SK-N-SH (cell line): Measurements from ENCODE around the gene UCK2. TPM values are rescaled to one million over a fixed set of nuclear protein-coding genes. Genes with fewer than 3 reads are reported as not detected.

Experiments
- CTCF ChIA-PET: fragments of 300-600, 350-600 bp; formaldehyde crosslinking; extraction: SDS; loops from one replicate; lab custom pipeline; 2021; lab: Yijun Ruan, JAX
- POLR2A ChIA-PET: fragments of 350-600 bp; sonication (Branson Sonifier 250); formaldehyde crosslinking; extraction: SDS; loops from one replicate; lab custom pipeline; 2020; ENCODE audit warnings: antibody characterized with exemption, inconsistent platforms; lab: Yijun Ruan, JAX
- DNase-seq: peaks from one replicate; pipeline ENCODE4 v3.0.0; 2012
- H2AFZ ChIP-seq: fragments of 200-600 bp; sonication (generic); 2 replicates; pipeline ENCODE4 v1.8.1; 2016; ENCODE audit warnings: antibody characterized with exemption, mild to moderate bottlenecking, low read depth
- H3F3A ChIP-seq: fragments of 200-600 bp; sonication (generic); replicated peaks from 2 replicates; pipeline ENCODE3; 2016; ENCODE audit warnings: antibody characterized with exemption, mild to moderate bottlenecking; ENCODE audit not compliant: insufficient read depth
- H3K27ac ChIP-seq, 2 experiments: fragments of 200-500 bp in 1 of 2; fragments of 200-600 bp in 1 of 2; sonication (Bioruptor generic) in 1 of 2; sonication (generic), shearing (Covaris generic) in 1 of 2; 2 replicates each; pipeline versions ENCODE4 v1.5.1 to v1.6.1; 2014 to 2016; ENCODE audit warnings: low read depth in 2 of 2, inconsistent platforms in 1 of 2, low read length in 1 of 2, mild to moderate bottlenecking in 1 of 2, mixed read lengths in 1 of 2
- H3K27me3 ChIP-seq: fragments of 200-600 bp; sonication (generic), shearing (Covaris generic); 2 replicates; pipeline ENCODE4 v1.6.1; 2016; ENCODE audit warnings: mixed run types; ENCODE audit not compliant: insufficient read depth
- H3K36me3 ChIP-seq, 2 experiments: fragments of 200-500 bp in 1 of 2; fragments of 200-600 bp in 1 of 2; sonication (Bioruptor generic) in 1 of 2; sonication (generic) in 1 of 2; replicated peaks in 1 of 2; 2 replicates each; pipeline versions ENCODE3 to v1.5.1; 2014 to 2016; ENCODE audit warnings: low read length in 1 of 2, mild to moderate bottlenecking in 1 of 2; ENCODE audit not compliant: insufficient read depth in 2 of 2, control insufficient read depth in 1 of 2
- H3K4me1 ChIP-seq, 2 experiments: fragments of 200-500 bp in 1 of 2; fragments of 200-600 bp in 1 of 2; sonication (Bioruptor generic) in 1 of 2; sonication (generic), shearing (Covaris generic) in 1 of 2; 2 replicates each; pipeline versions ENCODE4 v1.5.1 to v1.6.1; 2014 to 2016; ENCODE audit warnings: low read depth in 1 of 2, low read length in 1 of 2, mixed run types in 1 of 2; ENCODE audit not compliant: insufficient read depth in 2 of 2, control insufficient read depth in 1 of 2
- H3K4me2 ChIP-seq: fragments of 200-600 bp; sonication (generic), shearing (Covaris generic); 2 replicates; pipeline ENCODE4 v1.6.1; 2017; ENCODE audit warnings: mixed run types
- H3K4me3 ChIP-seq, 2 experiments: fragments of 200-500 bp in 1 of 2; fragments of 200-600 bp in 1 of 2; sonication (Bioruptor generic) in 1 of 2; sonication (generic), shearing (Covaris generic) in 1 of 2; 2 replicates each; pipeline versions ENCODE4 v1.5.1 to v1.8.1; 2014 to 2016; ENCODE audit warnings: low read depth in 2 of 2, inconsistent platforms in 1 of 2, low read length in 1 of 2, mild to moderate bottlenecking in 1 of 2, mixed read lengths in 1 of 2, moderate library complexity in 1 of 2
- H3K79me2 ChIP-seq: fragments of 200-600 bp; sonication (generic); 2 replicates; pipeline ENCODE4 v1.8.1; 2017; ENCODE audit warnings: mild to moderate bottlenecking; ENCODE audit not compliant: insufficient read depth
- H3K9ac ChIP-seq: fragments of 200-600 bp; sonication (generic); 2 replicates; pipeline ENCODE4 v1.6.1; 2017; ENCODE audit warnings: mixed run types
- H3K9me2 ChIP-seq: fragments of 200-600 bp; sonication (generic); 2 replicates; pipeline ENCODE4 v1.6.1; 2017; ENCODE audit warnings: mixed run types
- H3K9me3 ChIP-seq: fragments of 200-600 bp; sonication (generic); 2 replicates; pipeline ENCODE4 v1.6.1; 2017; ENCODE audit warnings: mixed run types, mild to moderate bottlenecking, moderate library complexity
- H4K20me1 ChIP-seq: fragments of 200-600 bp; sonication (generic); 2 replicates; pipeline ENCODE4 v1.6.1; 2017; ENCODE audit warnings: mild to moderate bottlenecking, mixed run types; ENCODE audit not compliant: insufficient read depth
- EZH2phosphoT487 ChIP-seq: fragments of 200-600 bp; sonication (generic); IDR thresholded peaks from 2 replicates; pipeline ENCODE4 v1.6.1; 2017; ENCODE audit warnings: low read depth, mixed run types, mild to moderate bottlenecking, antibody characterized with exemption, moderate library complexity, borderline replicate concordance
- FOSL2 ChIP-seq: IDR thresholded peaks from 2 replicates; pipeline ENCODE4 v1.4.0; 2012; ENCODE audit warnings: low read depth, mild to moderate bottlenecking, moderate library complexity, borderline replicate concordance
- JUND ChIP-seq: IDR thresholded peaks from 2 replicates; pipeline ENCODE4 v1.4.0; 2012
- MEF2A ChIP-seq: IDR thresholded peaks from 2 replicates; pipeline ENCODE4 v1.4.0; 2012; ENCODE audit warnings: low read depth, borderline replicate concordance
- NFIC ChIP-seq: IDR thresholded peaks from 2 replicates; pipeline ENCODE4 v1.4.0; 2012; ENCODE audit warnings: borderline replicate concordance
- RAD21 ChIP-seq: IDR thresholded peaks from 2 replicates; pipeline ENCODE4 v1.6.1; 2012; ENCODE audit warnings: mild to moderate bottlenecking, low read length
- WGBS: methylation state at CpG from one replicate; pipeline ENCODE4 v1.1.6; 2017; ENCODE audit warnings: low lambda C conversion rate; 5-methylcytosine and 5-hydroxymethylcytosine counted together
- polyA plus RNA-seq, 3 experiments: library from polyadenylated mRNA; depleted of rRNA; stranded (reverse); fragments of >200 nt; gene quantifications; 2 replicates each; pipeline ENCODE4 v1.2.3, GENCODE V29; 2012
- TF ChIP-seq, protein P1 (sequence below): fragments of 150-350 bp; IDR thresholded peaks from 2 replicates; pipeline ENCODE4 v1.6.1; 2016; ENCODE audit warnings: mild to moderate bottlenecking, low read depth, low read length
- TF ChIP-seq, protein P2 (sequence below): IDR thresholded peaks from 2 replicates; pipeline ENCODE4 v1.6.1; 2012; ENCODE audit warnings: mild to moderate bottlenecking, low read depth, low read length, moderate library complexity

The UCK2 gene
- polyA plus RNA-seq, 1 of the 3 experiments (the other 2 are of a cell fraction): 53.7 TPM

DNA sequence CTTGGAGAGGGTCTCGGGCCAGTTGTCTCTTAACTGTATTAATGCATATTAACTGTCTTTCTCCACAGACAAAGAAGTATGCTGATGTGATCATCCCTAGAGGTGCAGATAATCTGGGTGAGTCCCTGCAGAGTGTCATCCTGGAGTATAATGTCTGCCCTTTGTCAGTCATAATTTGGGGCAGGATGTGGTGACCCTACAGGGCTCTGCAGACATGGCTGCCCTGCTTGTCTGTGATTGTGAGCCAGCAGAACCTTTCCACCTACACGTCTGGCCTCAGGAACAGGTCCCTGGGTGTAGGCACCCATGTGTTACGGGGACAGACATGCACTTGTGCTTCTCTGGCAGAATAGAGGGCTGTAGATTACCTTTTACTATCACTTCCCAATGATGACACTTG, 78.4 kb downstream of the UCK2 start:
- CTCF ChIA-PET: interaction anchor here (1.6 to 4.9 kb wide), 2 partner anchors 8 to 304 kb away, joined by 6 to 27 read pairs; no protein-coding TSS in a partner anchor
- 100% methylated on average over 1 of the region's 3 CpGs for WGBS

DNA sequence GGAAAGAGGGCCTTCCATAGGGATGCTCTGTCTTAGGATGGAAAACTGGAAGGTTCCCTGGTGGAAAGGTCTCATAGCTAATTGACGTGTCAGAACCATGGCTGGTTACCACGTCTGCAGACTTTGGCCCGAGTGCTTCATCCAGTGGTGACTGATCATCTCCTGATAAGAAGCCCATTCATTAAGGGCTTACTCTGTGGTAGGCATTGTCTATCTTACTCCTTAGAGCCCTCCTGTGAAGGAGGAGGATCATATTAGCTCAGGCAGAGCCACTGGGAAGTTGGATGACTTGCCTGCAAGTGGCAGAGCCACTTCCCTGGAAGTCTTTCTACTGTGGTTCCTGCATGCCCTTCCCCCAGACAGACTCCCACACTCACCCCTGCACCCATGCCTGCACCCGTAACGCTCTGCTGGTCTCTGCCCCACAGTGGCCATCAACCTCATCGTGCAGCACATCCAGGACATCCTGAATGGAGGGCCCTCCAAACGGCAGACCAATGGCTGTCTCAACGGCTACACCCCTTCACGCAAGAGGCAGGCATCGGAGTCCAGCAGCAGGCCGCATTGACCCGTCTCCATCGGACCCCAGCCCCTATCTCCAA, 79.9 kb downstream of the UCK2 start:
- Histone ChIP-seq H4K20me1 (no peaks in the 10 kb centered on the region), H3K4me3 (no peak overlapping the region), H3F3A (peaks cover 15% of the 10 kb centered on the region), H3K27me3 (no peaks in the 10 kb centered on the region), H3K27ac (no peak overlapping the region), H3K36me3 (peaks cover 5 to 52% of the 10 kb centered on the region in 2 experiments), H3K9ac (no peak overlapping the region), H3K4me1 (peaks cover 7 to 18% of the 10 kb centered on the region in 2 experiments; a peak in 2 of 4 replicates), H2AFZ (no peak overlapping the region), H3K9me2 (no peaks in the 10 kb centered on the region), H3K4me2 (no peak overlapping the region), H3K9me3 (no peaks in the 10 kb centered on the region), H3K79me2 (no peaks in the 10 kb centered on the region)
- DNase-seq: no peak
- CTCF ChIA-PET: interaction anchor here (0.8 to 1.6 kb wide), 4 partner anchors 17 to 305 kb away, joined by 3 to 6 read pairs (median 4); no protein-coding TSS in a partner anchor
- WGBS: 75% methylated on average over 13 of the region's 13 CpGs
- TF ChIP-seq MEF2A (no peak), FOSL2 (0 out of 2 replicates have a peak, but pooled peaks have one; percentile 9), NFIC (no peak), JUND (0 out of 2 replicates have a peak, but pooled peaks have one; percentile 6)
- TF ChIP-seq, protein P1, sequence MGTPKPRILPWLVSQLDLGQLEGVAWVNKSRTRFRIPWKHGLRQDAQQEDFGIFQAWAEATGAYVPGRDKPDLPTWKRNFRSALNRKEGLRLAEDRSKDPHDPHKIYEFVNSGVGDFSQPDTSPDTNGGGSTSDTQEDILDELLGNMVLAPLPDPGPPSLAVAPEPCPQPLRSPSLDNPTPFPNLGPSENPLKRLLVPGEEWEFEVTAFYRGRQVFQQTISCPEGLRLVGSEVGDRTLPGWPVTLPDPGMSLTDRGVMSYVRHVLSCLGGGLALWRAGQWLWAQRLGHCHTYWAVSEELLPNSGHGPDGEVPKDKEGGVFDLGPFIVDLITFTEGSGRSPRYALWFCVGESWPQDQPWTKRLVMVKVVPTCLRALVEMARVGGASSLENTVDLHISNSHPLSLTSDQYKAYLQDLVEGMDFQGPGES: no peak
- POLR2A ChIA-PET: no interaction called here

More for the DNA sequence above, 78.4 kb downstream of the UCK2 start:
- Histone ChIP-seq H4K20me1 (no peaks in the 10 kb centered on the region), H3K9me2 (no peaks in the 10 kb centered on the region), H2AFZ (no peak overlapping the region), H3K4me2 (no peak overlapping the region), H3F3A (peaks cover 15% of the 10 kb centered on the region), H3K9me3 (no peaks in the 10 kb centered on the region), H3K79me2 (no peaks in the 10 kb centered on the region), H3K4me3 (no peak overlapping the region), H3K36me3 (peaks cover 5 to 54% of the 10 kb centered on the region in 2 experiments), H3K4me1 (peaks cover 7 to 18% of the 10 kb centered on the region in 2 experiments; a peak in 2 of 4 replicates), H3K9ac (no peak overlapping the region), H3K27me3 (no peaks in the 10 kb centered on the region), H3K27ac (no peak overlapping the region)
- no peak for DNase-seq
- TF ChIP-seq RAD21 (no peak), EZH2phosphoT487 (no peak)
- TF ChIP-seq, protein P2, sequence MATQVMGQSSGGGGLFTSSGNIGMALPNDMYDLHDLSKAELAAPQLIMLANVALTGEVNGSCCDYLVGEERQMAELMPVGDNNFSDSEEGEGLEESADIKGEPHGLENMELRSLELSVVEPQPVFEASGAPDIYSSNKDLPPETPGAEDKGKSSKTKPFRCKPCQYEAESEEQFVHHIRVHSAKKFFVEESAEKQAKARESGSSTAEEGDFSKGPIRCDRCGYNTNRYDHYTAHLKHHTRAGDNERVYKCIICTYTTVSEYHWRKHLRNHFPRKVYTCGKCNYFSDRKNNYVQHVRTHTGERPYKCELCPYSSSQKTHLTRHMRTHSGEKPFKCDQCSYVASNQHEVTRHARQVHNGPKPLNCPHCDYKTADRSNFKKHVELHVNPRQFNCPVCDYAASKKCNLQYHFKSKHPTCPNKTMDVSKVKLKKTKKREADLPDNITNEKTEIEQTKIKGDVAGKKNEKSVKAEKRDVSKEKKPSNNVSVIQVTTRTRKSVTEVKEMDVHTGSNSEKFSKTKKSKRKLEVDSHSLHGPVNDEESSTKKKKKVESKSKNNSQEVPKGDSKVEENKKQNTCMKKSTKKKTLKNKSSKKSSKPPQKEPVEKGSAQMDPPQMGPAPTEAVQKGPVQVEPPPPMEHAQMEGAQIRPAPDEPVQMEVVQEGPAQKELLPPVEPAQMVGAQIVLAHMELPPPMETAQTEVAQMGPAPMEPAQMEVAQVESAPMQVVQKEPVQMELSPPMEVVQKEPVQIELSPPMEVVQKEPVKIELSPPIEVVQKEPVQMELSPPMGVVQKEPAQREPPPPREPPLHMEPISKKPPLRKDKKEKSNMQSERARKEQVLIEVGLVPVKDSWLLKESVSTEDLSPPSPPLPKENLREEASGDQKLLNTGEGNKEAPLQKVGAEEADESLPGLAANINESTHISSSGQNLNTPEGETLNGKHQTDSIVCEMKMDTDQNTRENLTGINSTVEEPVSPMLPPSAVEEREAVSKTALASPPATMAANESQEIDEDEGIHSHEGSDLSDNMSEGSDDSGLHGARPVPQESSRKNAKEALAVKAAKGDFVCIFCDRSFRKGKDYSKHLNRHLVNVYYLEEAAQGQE: no peak
- POLR2A ChIA-PET: interaction anchor here (0.6 kb wide), 1 partner anchor 11 kb away, joined by 3 read pairs; no protein-coding TSS in a partner anchor
